ENCODE measurements around the gene MFN1. TPM values are rescaled to one million over a fixed set of nuclear protein-coding genes. Genes with fewer than 3 reads are reported as not detected.
"Not testable (repeated sequence)": the region's sequence is repeated elsewhere in the genome, so short reads cannot be mapped to it uniquely, and the experiment has no call there.

The MFN1 gene
- total RNA-seq, result 43.3 TPM

DNA sequence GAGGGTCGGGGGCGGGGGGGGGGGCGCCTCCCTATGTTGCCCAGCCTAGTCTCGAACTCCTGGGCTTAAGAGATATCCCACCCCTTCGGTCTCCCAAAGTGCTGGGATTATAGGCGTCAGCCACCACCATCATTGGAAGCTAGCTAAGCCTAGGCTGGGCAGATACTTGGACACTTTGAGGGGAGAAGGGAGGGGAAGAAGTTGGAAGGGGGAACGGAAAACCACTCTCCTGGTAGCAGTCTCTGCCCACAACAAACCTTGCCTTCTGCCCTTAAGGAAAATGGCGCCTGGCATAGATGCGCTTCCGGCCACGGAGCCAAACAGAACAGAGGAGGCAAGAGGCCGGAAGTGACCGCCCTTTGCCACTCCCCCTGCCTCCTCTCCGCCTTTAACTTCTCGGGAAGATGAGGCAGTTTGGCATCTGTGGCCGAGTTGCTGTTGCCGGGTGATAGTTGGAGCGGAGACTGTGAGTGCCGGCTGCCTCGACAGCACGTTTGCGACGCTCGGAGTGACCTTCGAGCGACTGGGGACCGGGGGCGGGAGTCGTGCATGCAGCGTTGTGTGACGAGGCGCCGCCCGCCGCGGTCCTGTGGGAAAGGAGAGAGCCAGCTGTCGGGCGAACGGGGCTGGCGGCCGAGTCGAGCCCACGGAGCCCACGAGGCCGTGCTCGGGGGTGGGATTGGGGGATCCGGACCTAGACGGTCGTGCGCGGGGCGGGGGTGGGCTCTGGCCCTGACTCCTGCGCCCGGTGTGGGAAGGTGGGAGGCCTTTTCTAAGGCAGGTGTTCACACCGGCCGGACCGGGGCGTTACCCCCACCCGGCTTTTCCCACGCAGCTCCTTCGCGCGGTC lies at the start of gene MFN1:
MFN1 (plus strand) TSS at position 365 of the 850 bp plus-strand sequence. CDS start 1,143 bp downstream, outside the sequence.
- peak; percentile 95 for DNase-seq (ENCODE audit: low spot score)

DNA sequence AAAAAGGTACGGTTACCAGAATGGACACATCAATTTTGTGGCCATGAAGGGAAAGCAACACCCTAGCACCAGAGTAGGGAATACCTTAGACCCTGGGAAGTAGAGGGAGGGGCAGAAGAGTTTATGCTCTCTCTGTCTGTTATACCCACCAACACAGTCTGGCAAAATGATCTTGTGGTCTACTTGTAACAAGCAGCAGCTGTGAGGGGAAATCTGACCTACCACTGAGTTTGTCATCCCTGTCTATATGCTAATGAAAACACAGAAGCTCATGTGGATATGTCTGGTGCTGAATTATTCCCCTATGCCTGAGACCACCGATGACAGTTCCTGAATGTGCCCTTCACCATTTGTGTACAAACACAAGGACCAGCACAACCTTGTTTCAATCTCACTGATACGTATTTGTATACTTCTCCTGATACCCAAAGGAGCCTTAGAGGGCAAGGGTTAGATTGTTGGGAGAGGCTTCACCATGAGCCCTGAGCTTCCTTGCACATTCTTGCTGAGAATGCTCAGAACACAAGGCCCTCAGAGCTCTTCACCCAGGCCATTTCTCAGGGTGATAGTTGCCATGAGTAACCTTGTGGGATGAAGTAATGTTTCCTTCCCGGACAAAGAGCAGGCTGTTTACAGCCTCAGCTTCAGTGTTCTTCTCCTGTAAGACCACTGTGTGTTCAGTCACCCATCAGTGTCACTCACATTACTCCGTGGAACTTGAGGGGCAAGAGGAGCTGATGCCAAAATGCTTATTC lies 49.4 kb upstream of the MFN1 start:
- DNase-seq (ENCODE audit: low spot score), result no peak

DNA sequence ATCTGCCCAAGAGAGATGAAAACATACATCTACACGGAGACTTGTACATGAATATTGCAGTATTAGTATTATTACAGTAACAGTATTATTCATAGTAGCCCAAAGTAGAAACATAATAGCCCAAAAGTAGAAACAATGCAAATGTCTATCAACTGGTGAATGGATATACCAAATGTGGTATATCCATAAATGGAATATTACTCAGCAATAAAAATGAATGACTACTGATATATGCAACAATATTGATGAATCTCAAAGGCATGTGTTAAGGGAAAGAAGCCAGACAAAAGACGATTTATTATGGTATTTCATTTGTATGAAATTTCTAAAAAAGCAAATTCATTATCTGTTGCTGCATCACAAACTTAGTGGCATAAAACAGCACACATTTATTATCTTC lies 48.2 kb upstream of the MFN1 start:
- DNase-seq (ENCODE audit: low spot score), result no peak

DNA sequence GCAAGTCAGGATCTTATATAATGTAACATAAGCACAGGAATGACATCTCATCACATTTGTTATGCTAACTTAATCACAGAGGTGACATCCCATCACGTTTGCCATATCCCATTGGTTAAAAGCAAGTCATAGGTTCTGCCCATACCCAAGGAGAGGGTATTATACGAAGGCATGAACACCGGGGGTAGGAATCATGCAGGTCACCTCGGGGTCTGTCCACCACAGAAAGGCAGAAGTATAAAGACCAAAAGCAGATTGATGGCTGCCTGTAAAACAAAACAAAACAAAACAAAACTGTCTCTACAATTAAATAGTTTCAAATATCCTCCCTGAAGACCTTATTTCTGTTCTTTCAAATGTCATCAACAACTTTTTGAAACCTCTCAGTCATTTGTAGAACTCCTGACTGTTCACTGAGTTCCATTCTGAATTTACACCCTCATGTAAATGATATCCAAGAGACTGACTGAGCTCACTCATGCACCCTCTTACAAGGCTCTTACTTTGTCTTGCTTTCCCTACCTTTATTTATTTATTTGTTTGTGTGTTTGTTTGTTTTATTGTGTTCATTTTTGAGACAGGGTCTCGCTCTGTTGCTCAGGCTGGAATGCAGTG lies 47.4 kb upstream of the MFN1 start:
- no peak for DNase-seq (ENCODE audit: low spot score)

DNA sequence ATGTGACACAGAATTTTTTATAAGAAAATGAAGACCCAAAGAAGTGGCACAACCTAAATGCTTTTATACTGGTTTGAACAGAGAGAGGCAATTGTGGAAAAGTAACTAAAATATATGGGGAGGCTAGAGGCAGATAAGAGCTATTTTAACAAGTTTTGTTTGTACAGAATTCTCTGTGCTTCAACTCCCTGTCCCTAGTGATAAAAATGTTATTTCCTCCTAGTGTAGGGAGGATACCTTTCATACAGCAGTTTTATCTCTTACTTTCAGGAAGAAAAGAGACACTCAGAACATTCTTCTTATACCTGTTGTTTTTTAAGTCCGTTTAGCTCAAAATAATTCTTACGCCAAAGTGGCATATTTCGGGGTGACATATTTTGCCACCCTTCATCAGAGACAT lies 45.9 kb upstream of the MFN1 start:
- DNase-seq (ENCODE audit: low spot score), result no peak

GRCh38 chr3:179302111-179302510 lies 45.4 kb upstream of the MFN1 start:
- DNase-seq (ENCODE audit: low spot score), result no peak

- no peak for DNase-seq (ENCODE audit: low spot score)
These were observed 42.9 kb upstream of the MFN1 start for GRCh38 chr3:179304605-179305004.

- DNase-seq (ENCODE audit: low spot score), result not testable (repeated sequence)
These were observed 40.1 kb upstream of the MFN1 start for GRCh38 chr3:179307362-179307761.

GRCh38 chr3:179308001-179308400 lies 39.5 kb upstream of the MFN1 start:
- no peak for DNase-seq (ENCODE audit: low spot score)

- no peak for DNase-seq (ENCODE audit: low spot score)
These were observed 38.1 kb upstream of the MFN1 start for GRCh38 chr3:179309225-179310078.

DNA sequence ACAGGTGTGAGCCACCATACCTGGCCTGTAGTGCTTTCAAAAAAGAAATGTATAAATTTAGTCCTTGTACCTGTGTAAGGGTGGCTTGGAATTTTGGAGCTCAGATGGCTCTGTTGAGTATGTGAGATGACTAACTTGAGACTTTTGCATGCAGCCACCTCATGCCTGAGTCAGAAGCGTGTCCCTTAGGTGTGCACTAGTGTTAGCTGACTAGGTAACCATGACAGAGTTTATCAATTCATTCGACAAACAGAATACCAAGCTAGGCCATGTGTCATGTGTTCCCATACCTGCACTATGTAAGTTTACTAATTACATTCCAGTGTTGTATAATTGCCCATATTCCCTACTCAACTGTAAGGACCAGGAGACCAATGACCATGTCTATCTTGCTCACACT lies 28.6 kb upstream of the MFN1 start:
- DNase-seq (ENCODE audit: low spot score), result no peak

GRCh38 chr3:179321668-179322285 lies 25.7 kb upstream of the MFN1 start:
- peak; percentile 21 for DNase-seq (ENCODE audit: low spot score)

DNA sequence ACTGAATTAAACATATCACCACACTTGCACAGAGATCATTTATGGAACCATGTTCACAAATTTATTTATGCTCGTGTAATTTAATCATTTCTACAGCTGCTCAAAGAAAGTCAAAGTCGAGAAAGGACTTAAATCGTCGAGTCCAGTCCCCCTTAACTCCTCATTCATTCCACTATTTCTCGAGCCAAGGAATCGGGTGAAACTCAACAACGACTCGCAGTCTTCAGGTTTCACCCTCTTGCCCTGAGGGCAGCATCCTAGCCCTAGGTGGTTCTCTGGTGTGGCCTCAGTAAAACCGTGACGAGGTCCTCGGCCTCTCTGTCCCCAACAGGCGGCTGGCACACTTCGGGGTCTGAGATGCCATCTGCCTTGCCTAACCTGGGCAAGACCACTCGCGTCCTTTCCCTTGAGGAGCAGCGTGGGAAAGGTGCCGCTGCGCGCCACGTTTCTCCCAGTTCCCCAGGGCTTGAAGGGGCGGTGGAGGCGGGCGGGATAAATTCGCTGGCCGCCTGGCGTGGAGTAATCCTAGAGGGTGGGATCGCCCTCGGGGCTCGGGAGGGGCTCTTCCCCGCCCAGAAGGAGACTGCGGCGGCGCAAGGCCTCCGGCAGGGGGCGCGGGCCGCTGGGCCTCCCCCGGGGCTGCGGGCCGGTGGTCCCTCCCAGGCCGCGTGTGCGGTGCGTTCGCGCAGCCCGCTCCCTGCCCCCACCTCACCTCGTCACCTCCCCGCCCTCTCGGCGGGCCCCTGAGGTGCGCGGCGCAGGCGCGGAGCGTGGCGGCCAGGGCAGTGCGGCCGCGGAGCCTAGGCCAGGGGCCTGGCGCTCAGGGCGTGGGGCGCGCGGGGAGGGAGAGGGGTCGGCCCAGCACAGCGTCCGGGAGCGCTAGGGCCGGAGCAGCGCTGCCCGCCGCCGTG lies 25.0 kb upstream of the MFN1 start, which contains the start of gene ZNF639:
ZNF639 (plus strand) TSS at position 746 of the 911 bp plus-strand sequence. CDS start 5,263 bp downstream, outside the sequence.
- peak; percentile 74 for DNase-seq (ENCODE audit: low spot score)

- DNase-seq (ENCODE audit: low spot score), result peak; percentile 67
These were observed 24.1 kb upstream of the MFN1 start for GRCh38 chr3:179323197-179324110.

DNA sequence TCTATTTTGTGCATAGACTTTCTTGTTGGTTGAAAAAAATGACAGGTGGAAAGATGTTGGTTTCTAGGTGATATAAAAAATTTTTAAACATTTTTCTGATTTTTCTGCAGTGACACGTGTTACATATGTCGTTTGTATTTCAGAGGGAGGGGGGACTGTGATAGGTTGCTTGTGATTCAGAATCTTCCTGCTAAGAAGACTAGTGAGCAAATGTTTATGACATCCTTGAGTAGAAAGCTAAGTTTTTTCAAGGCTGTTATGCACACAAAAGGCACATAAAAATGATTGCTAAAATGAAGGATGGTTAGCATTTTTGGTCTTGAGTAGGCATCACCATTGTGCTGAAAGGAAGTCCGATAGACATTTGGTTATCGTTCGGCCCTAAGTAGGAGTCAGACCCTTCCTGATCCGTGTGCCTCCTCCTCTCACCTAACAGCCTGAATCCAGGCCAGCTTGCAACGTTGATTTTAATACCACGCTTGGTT lies 23.2 kb upstream of the MFN1 start:
- DNase-seq (ENCODE audit: low spot score), result no peak

DNA sequence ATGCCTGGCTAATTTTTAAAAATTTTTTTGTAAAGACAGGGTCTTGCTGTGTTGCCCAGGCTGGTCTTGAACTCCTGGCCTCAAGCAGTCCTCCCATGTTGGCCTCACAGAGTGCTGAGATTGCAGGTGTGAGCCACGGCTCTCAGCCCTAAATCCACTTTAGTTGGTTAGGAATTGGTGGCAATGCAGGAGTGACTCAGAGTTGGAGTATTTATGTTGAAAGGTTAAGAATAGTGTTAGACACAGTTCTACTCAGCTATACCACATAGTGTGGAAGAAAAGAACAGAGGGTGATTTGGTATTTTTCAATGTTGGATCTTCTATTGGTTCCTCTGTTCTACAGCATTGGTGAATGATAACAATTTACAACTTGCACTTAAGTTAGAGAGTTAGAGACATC lies 17.1 kb upstream of the MFN1 start:
- DNase-seq (ENCODE audit: low spot score), result no peak

GRCh38 chr3:179332240-179332639 lies 15.3 kb upstream of the MFN1 start:
- DNase-seq (ENCODE audit: low spot score), result no peak

- DNase-seq (ENCODE audit: low spot score), result no peak
These were observed 14.4 kb upstream of the MFN1 start for GRCh38 chr3:179333084-179333483.

Data from mucosa of gallbladder (tissue), 1 donor.